Skeletal muscle satellite cell (primary cell): ENCODE measurements around the gene CHM.
A peak's percentile ranks its signal among the peaks of the same experiment; 100 is the strongest.
"Not testable (repeated sequence)": the region's sequence is repeated elsewhere in the genome, so short reads cannot be mapped to it uniquely, and the experiment has no call there.

ENCODE experiments used
- H3K27me3 ChIP-seq: 2 replicates; pipeline ENCODE4 v1.7.0; 2013; ENCODE audit warnings: low read length; ENCODE audit not compliant: control insufficient read depth, insufficient read depth
- H3K36me3 ChIP-seq: 2 replicates; pipeline ENCODE4 v1.7.0; 2013; ENCODE audit warnings: mild to moderate bottlenecking, control low read depth, low read length; ENCODE audit not compliant: insufficient read depth
- H3K4me1 ChIP-seq: 2 replicates; pipeline ENCODE4 v1.7.0; 2013; ENCODE audit warnings: low read length; ENCODE audit not compliant: control insufficient read depth, insufficient read depth
- H3K4me2 ChIP-seq: 2 replicates; pipeline ENCODE4 v1.7.0; 2013; ENCODE audit warnings: mild to moderate bottlenecking, low read length
- H3K4me3 ChIP-seq: 2 replicates; pipeline ENCODE4 v1.7.0; 2013; ENCODE audit warnings: low read length
- H3K9ac ChIP-seq: 2 replicates; pipeline ENCODE4 v1.7.0; 2013; ENCODE audit warnings: mild to moderate bottlenecking, low read depth, low read length, moderate library complexity
- H3K9me3 ChIP-seq: replicated peaks from 2 replicates; pipeline ENCODE4 v1.7.0; 2013; ENCODE audit warnings: mild to moderate bottlenecking, control low read depth, low read length

The CHM gene

DNA sequence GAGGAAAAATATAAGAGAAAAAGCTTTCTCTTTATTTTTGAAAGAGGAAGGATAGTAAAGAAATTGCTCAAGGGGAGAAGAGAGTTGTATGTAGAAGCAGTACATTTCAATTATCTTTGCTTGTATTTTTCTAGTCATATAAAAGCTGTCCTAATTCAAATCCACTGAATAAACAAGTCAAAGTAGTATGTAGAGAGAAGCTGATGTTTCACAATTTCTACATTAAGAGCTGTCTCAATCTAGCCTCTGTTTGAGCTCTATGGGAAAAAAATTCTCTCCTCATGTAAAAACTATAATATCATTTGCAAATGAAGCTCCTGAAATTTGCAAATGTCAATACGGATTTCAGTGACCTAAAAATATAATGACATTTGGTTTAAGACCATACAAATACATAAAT lies 52.6 kb downstream of the CHM start:
- Histone ChIP-seq H3K4me2 (no peak overlapping the region), H3K36me3 (no peaks in the 10 kb centered on the region), H3K27me3 (no peaks in the 10 kb centered on the region), H3K4me1 (peaks cover 20% of the 10 kb centered on the region), H3K9me3 (no peaks in the 10 kb centered on the region), H3K4me3 (no peak overlapping the region), H3K9ac (no peak overlapping the region)

DNA sequence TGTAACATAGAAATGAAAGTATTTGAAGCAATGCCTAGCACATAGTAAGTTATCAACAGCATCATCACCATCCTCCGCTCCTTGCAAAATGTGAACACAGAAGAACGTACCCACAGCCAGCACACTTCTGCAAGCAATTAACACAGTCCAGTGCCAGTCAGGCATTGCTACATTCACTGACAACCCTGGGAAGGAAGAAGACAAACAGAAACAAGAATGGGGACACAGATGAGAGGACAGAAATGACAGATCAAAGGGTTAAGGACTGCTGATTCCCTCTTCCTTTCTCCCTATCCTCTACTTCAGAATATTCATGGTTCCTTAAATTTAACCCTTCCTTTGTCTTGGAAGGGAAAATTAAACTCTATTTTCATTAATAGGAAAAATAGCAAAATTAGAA lies 53.1 kb downstream of the CHM start:
- Histone ChIP-seq H3K9ac (no peak overlapping the region), H3K9me3 (no peaks in the 10 kb centered on the region), H3K4me2 (no peak overlapping the region), H3K4me3 (no peak overlapping the region), H3K36me3 (no peaks in the 10 kb centered on the region), H3K27me3 (no peaks in the 10 kb centered on the region), H3K4me1 (peaks cover 20% of the 10 kb centered on the region)

DNA sequence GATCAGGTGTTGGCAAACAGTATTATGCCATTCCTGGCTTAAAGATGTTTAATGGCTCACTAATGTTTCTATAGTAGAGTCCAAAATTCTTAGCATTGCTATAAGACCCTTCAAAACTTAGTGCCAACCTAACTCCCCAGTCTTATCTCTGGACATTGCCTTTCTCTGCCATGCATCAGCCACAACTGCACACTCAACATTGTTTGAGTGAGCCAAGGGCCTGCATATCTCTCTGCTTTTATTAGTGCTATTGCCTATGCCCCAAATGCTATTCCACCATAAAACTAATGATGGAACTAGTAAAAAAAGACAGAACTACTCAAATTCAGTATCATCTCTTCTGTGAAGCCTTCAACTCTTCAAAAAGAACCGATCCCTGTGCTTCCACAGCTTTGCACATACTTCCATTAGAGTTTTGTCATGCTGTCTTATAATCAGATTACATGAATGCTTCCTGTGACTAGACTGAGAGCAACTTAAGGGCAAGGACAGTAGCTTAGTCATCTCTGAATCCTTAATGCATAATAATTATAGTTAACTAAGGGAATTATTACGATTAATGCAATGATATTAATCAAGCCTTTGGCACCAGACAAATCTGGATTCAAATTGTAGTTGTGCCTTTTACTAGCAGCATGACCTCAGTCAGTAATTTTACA lies 53.7 kb downstream of the CHM start:
- Histone ChIP-seq H3K9ac (no peak overlapping the region), H3K4me2 (no peak overlapping the region), H3K4me3 (no peak overlapping the region), H3K4me1 (peaks cover 20% of the 10 kb centered on the region), H3K9me3 (no peaks in the 10 kb centered on the region), H3K27me3 (no peaks in the 10 kb centered on the region), H3K36me3 (no peaks in the 10 kb centered on the region)

DNA sequence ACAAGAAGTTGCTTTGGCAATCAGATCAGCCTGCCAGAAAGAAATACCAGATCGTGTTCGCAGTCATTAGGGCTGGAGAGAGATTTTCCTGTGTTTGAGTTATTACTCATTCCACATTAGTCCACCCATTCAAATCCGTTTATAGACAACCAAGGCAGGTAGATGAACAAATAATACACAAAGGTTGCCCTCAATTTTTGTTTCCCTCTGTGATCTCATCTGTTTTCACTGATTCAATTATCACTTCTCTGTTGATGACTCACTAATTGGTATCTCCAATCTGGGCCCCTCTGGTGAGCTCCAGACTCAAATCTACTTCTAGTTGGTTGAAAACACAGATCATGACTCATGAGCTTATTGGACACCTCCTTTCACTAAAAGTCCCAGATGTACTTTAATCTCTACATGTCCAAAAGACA lies 54.5 kb downstream of the CHM start:
- Histone ChIP-seq H3K4me1 (peaks cover 20% of the 10 kb centered on the region), H3K9me3 (no peaks in the 10 kb centered on the region), H3K4me2 (no peak overlapping the region), H3K27me3 (no peaks in the 10 kb centered on the region), H3K9ac (no peak overlapping the region), H3K36me3 (no peaks in the 10 kb centered on the region), H3K4me3 (no peak overlapping the region)

DNA sequence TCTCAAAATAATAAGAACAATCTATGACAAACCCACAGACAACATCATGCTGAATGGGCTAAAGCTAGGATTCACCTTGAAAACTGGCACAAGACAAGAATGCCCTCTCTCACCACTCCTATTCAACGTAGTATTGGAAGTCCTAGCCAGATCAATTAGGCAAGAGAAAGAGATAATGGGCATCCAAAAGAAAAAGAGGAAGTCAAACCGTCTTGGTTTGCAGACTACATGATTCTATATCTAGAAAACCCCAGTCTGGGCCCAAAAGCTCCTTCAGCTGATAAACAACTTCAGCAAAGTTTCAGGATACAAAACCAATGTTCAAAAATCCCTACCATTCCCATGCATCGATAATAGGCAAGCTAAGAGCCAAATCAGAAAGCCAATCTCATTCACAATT lies 59.0 kb downstream of the CHM start:
- Histone ChIP-seq H3K27me3 (no peaks in the 10 kb centered on the region), H3K4me1 (peaks cover 12% of the 10 kb centered on the region), H3K4me3 (no peak overlapping the region), H3K4me2 (no peak overlapping the region), H3K36me3 (no peaks in the 10 kb centered on the region), H3K9ac (no peak overlapping the region), H3K9me3 (no peaks in the 10 kb centered on the region)

DNA sequence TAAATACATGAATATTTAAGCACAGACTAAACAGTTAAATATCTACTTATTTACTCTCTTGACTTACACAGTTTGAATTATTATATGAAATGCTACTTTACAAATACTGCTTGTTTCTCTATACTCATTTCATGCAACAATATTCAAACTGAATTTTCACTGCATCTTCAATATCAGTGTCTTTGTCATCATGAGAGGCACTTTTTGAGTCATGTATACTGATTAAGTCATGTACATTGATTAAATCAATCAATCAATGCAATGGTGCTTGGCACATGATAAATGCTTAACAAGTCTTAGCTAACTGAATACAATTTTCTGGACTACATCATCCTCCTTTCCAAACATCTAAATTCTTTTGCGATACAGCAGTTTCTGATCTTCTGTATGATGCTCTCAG lies 67.1 kb downstream of the CHM start:
- Histone ChIP-seq H3K4me1 (no peaks in the 10 kb centered on the region), H3K9me3 (no peaks in the 10 kb centered on the region), H3K36me3 (no peaks in the 10 kb centered on the region), H3K9ac (no peak overlapping the region), H3K27me3 (no peaks in the 10 kb centered on the region), H3K4me3 (no peak overlapping the region), H3K4me2 (no peak overlapping the region)

DNA sequence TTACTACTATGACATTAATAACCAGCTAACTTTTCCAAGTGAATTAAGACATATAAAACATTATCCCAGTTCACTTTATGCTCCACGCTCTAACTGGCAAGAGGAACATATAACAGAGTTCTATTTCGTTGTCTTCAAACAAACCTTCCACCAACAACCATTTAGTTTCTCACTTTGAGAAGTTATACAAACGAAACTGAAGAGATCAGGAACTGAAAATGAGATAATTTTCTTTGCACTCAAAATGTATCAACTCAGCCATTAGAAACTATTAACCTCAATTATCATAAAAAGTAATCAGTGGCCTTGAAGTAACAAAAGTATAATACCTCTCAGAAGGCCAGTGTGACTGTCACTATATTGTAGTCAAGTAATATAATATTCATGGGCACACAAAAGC lies 70.1 kb downstream of the CHM start:
- no peak overlapping the region for H3K4me3 ChIP-seq
- no peaks in the 10 kb centered on the region for H3K36me3 ChIP-seq

DNA sequence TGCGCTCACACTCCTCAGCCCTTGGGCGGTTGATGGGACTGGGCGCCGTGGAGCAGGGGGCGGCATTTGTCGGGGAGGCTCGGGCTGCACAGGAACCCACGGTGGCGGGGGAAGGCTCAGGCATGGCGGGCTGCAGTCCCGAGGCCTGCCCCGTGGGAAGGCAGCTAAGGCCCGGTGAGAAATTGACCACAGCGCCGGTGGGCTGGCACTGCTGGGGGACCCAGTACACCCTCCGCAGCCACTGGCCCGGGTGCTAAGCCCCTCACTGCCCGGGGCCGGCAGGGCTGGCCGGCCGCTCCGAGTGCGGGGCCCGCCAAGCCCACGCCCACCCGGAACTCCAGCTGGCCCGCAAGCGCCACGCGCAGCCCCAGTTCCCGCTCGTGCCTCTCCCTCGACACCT lies 75.0 kb downstream of the CHM start:
- H3K4me1 ChIP-seq, H3K27me3 ChIP-seq, H3K9ac ChIP-seq, H3K4me2 ChIP-seq, H3K36me3 ChIP-seq, H3K4me3 ChIP-seq, H3K9me3 ChIP-seq: not testable (repeated sequence)

More for the DNA sequence above, 70.1 kb downstream of the CHM start:
- no peak overlapping the region for H3K9ac ChIP-seq
- H3K9me3 ChIP-seq = no peaks in the 10 kb centered on the region
- no peak overlapping the region for H3K4me2 ChIP-seq
- no peaks in the 10 kb centered on the region for H3K4me1 ChIP-seq
- no peaks in the 10 kb centered on the region for H3K27me3 ChIP-seq

DNA sequence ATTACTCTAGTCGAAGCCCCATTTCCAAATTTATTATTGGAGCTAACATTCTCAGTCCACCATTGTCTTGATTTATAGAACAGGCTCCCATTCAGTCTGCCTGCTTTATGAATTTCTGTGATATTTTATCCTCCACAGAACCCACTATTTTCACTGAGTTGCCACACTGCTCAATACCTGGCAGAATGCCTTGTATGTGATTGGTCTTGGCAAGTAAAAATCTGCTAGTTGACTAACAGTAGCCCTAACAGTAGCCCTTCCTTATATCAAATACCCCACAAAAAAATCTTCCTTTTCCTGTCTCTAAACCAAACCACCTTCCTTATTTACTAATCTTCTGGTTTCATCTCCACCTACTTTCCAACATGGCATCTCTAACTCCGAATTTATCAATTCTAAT lies 82.6 kb downstream of the CHM start:
- H3K4me2 ChIP-seq = no peak overlapping the region
- H3K9me3 ChIP-seq = no peaks in the 10 kb centered on the region

DNA sequence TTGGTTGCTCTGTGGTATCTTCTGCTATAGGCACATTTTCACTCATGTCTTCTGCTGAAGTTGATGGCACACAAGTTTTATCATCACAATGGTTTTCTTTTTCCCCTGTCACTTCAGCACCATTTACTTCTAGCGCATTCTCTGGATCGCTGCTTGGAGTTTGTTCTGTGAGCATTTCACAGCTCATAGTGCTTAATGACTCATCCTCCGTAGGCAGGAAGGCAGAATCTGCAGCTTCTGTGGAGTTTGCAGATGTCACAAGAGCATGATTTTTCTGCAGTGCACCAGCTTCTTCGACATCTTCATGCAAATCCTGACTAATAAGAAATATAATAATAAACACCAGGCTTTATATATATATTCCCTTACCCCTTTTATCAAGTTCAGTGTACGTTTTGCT lies 83.6 kb downstream of the CHM start:
- Histone ChIP-seq H3K4me2 (peak overlapping the region; percentile 36), H3K9me3 (no peaks in the 10 kb centered on the region), H3K9ac (no peak overlapping the region), H3K4me1 (peaks cover 8% of the 10 kb centered on the region), H3K27me3 (no peaks in the 10 kb centered on the region), H3K4me3 (no peak overlapping the region), H3K36me3 (no peaks in the 10 kb centered on the region)

More for the DNA sequence above, 82.6 kb downstream of the CHM start:
- Histone ChIP-seq H3K9ac (no peak overlapping the region), H3K4me3 (no peak overlapping the region), H3K36me3 (no peaks in the 10 kb centered on the region), H3K27me3 (no peaks in the 10 kb centered on the region), H3K4me1 (peaks cover 8% of the 10 kb centered on the region)

DNA sequence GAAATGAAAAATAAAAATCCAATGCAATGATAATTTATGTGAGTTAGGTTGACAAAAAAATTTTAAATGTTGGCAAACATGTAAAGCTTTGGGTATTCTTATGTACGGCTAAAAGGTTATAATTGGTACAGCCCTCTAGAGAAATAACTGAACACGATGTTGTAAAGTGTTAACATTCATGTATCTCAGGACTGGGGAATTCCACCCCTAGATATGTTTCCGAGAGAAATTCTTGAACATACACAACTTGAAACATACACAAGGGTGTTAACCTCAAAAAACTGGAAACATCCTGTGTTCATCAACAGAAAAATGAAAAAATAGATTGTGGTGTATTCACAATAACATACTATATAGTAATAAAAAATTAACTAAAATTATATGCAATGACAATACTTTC lies 91.8 kb downstream of the CHM start:
- Histone ChIP-seq H3K4me1 (no peaks in the 10 kb centered on the region), H3K4me3 (no peak overlapping the region), H3K36me3 (peaks cover 5% of the 10 kb centered on the region), H3K9ac (no peak overlapping the region), H3K4me2 (no peak overlapping the region), H3K27me3 (no peaks in the 10 kb centered on the region), H3K9me3 (no peaks in the 10 kb centered on the region)

DNA sequence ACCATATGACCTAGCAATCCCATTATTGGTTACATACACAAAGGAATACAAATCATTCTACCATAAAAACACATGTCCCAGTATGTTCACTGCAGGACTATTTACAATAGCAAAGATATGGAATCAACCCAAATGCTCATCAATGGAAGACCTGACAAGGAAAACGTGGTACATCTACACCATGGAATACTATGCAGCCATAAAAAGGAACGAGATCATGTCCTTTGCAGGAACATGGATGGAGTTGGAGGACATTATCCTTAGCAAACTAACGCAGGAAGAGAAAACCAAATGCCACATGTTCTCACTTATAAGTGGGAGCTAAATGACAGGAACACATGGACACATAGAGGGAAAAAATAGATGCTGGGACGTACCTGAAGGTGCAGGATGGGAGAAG lies 102.6 kb downstream of the CHM start:
- not testable (repeated sequence) for H3K36me3 ChIP-seq, H3K4me3 ChIP-seq, H3K9me3 ChIP-seq, H3K27me3 ChIP-seq, H3K9ac ChIP-seq, H3K4me1 ChIP-seq, H3K4me2 ChIP-seq
